ENCODE data around the gene NFKBIE. TPM values are rescaled to one million over a fixed set of nuclear protein-coding genes. Genes with fewer than 3 reads are reported as not detected.
A peak's percentile ranks its signal among the peaks of the same experiment; 100 is the strongest.

Gene NFKBIE
- total and polyA plus RNA-seq, 4 experiments from 2014 or later = 8.0 to 15.0 (median 10.5) TPM

DNA sequence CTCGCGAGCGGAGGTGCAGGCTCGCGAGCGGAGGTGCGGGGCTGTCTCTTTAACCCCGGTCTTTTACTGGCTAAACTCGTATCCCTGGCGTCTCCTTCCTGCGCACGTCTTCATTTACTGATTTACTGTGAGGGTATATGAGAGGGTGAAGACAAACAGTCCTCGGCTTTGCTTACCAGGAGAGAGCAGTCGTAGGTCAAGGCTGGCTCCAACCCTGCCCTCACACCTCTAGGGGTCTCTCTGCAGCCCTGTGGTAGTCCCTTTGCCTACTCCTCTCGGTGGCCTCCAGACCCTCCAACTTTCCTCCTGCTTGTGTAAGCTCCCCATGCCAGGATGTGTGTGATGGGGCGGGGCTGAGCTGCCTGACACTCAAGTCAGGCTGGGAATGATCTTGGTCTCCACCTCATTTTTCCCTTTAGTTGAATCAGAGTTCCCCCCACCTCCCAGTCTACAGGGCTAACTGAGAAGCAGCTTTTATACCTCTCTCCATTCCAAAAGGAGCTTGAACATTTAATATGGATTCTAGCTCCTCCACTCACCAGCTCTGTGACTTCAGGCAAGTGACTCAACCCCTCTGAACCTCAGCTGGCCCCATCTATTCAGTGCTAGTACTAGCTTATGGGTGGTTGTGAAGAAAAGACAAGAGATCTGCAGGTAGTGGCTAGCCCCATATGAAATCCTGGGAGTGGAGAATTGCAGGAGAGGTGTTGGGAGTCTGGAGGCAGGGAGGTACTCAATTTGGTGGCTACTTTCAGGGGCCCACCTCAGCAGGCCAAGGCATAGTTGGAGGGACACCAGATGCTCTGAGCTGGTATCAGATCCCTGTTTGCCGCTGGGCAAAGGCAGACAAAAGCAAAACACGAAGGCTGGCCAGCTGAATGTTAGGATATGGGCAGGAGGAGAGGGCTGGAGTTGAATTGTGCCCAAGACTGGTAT lies 41.1 kb downstream of the NFKBIE start:
- DNase-seq = peak in 1 of 5 donors; percentile 16
- Mint-ChIP-seq H3K36me3 (no peaks in the 10 kb centered on the region), H3K27ac (peak overlapping the region in 6 of 7 donors; percentile 37 to 79 (median 66)), H3K27me3 (peaks cover 0 to 2% of the 10 kb centered on the region in 2 donors), H3K4me1 (peaks cover 7 to 31% (median 19%) of the 10 kb centered on the region in 4 donors), H3K9me3 (no peaks in the 10 kb centered on the region), H3K4me3 (peak overlapping the region; percentile 82 to 87 (median 84))
- Histone ChIP-seq H3K9me3 (ENCODE audit: control insufficient read depth in 1 of 2, low read length in 2 of 2) (no peaks in the 10 kb centered on the region), H3K36me3 (ENCODE audit: insufficient read depth, low read length) (no peaks in the 10 kb centered on the region), H3K27me3 (ENCODE audit: insufficient read depth, low read length) (no peaks in the 10 kb centered on the region), H3K4me1 (ENCODE audit: insufficient read depth, low read length) (peaks cover 25% of the 10 kb centered on the region), H3K27ac (ENCODE audit: low read depth, low read length) (no peak overlapping the region), H3K4me3 (ENCODE audit: low read length in 2 of 2) (peak overlapping the region in 1 of 2 donors; percentile 69)
- CTCF ChIA-PET (ENCODE audit: partially characterized antibody) = interaction anchor here (0.9 to 6.8 kb wide), 7 partner anchors 11 to 44 kb away, joined by 3 to 84 read pairs (median 11); partner anchors contain the start of genes HSP90AB1 and SLC35B2
- intact Hi-C loops (cut with micrococcal nuclease) = no loop called here
- POLR2A ChIA-PET (ENCODE audit: partially characterized antibody) = interaction anchor here (0.9 to 5.3 kb wide), 6 partner anchors 13 to 163 kb away, joined by 3 to 72 read pairs (median 12); partner anchors contain the start of genes CDC5L, HSP90AB1 and SLC35B2

DNA sequence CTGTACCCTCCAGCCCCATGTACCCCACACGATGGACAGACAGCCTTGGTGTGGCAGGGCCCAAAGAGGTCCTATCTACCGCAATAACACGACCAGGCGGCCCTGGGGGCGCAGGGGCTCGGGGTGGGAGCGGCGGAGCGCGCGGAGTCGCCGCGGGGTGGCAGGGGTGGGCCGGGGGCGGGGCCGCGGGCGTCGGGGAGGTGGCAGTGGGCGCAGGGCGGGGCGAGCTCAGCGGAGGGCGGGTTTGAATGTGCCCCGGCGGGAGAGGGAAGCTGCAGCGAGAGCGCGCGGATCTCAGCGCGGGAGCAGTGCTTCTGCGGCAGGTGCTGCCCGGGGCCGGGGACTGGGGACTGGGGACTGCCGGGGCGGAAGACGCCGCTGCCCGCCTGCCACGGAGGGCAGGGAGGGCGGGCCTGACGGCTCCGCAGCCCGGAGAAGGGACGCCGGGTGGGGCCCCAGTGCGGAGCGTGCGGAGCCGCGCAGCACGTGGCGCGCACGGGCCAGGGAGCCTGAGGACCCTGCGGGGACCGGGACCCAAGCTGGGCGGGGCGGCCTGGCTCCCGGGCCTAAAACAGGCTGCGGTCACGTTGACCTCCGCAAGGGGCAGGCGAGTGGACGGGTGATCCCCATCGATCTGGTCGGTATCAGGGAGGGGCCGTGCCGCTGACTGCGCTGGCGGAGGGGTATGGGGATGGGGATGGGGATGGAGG lies 41.9 kb downstream of the NFKBIE start, which contains the start of gene SLC29A1:
TSS of gene SLC29A1 (plus strand) at position 277 of the 710 bp plus-strand sequence. CDS start 3,719 bp downstream, outside the sequence.
- H3K4me3 ChIP-seq (ENCODE audit: low read length in 2 of 2) = peak within 1 kb of the TSS in 1 of 2 donors; percentile 69
- no peaks in the 10 kb centered on the region for H3K27me3 ChIP-seq (ENCODE audit: insufficient read depth, low read length)
- H3K4me1 Mint-ChIP-seq = peaks cover 7 to 32% (median 20%) of the 10 kb centered on the region in 4 donors
- H3K36me3 Mint-ChIP-seq = no peaks in the 10 kb centered on the region
- H3K36me3 ChIP-seq (ENCODE audit: insufficient read depth, low read length) = no peaks in the 10 kb centered on the region
- ChIA-PET CTCF (ENCODE audit: partially characterized antibody) (interaction anchor here (0.9 to 6.8 kb wide), 8 partner anchors 12 to 118 kb away, joined by 3 to 84 read pairs (median 8); partner anchors contain the start of genes HSP90AB1 and SLC35B2), POLR2A (ENCODE audit: partially characterized antibody) (interaction anchor here (0.9 to 5.3 kb wide), 5 partner anchors 14 to 32 kb away, joined by 3 to 72 read pairs (median 16); partner anchors contain the start of genes HSP90AB1 and SLC35B2)
- H3K4me1 ChIP-seq (ENCODE audit: insufficient read depth, low read length) = peaks cover 29% of the 10 kb centered on the region
- no peaks in the 10 kb centered on the region for H3K9me3 Mint-ChIP-seq
- peak; percentile 76 to 83 (median 78) for DNase-seq
- intact Hi-C loops (cut with micrococcal nuclease) = loop anchor here (1.0 to 2.0 kb wide), 3 partner anchors 14 to 33 kb away; partner anchors contain the start of gene SLC35B2
- no peaks in the 10 kb centered on the region for H3K9me3 ChIP-seq (ENCODE audit: control insufficient read depth in 1 of 2, low read length in 2 of 2)
- H3K27me3 Mint-ChIP-seq = peaks cover 2 to 5% of the 10 kb centered on the region in 2 donors
- no peak within 1 kb of the TSS for H3K27ac ChIP-seq (ENCODE audit: low read depth, low read length)
- peak within 1 kb of the TSS; percentile 37 to 86 (median 70) for H3K27ac Mint-ChIP-seq
- peak within 1 kb of the TSS; percentile 82 to 93 (median 85) for H3K4me3 Mint-ChIP-seq

DNA sequence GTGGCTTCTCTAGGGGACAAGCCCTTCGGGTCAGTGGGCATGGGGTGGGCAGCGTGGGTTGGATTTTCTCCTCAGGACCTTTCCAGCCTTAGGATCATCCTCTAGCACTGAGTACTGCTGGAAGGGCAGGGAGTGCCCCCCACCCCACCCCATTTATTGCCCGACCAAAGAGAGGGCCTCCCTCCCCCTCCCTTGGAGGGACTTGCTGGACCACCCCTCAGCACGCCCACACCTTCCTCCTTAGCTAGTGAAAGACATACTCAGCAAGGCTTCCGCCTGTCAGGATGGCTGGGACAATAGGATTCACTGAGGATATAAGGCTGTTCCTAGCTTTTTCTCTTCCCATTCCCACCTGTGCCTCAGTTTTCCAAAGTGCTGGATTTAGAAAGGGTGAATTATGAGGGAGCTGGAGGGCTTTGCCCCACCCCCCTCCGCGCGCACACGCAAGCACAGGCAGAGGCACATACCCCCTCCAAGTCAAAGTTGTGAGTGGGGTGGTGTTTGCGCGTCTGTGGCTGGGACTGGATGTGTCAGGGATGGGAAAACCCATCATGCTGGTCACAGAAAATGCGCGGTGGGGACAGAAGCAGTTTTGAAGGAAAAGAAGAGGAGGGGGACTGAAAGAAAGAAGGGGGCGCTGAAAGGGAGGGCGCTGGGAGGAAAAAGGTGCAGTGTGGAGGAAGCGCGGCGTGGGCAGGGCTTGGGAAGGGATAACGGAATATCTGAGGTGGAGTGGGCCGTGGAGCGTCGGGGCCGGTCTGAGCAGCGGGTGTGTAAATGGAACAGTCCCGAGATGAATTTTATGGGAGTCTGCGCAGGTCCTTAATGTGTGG lies 42.6 kb downstream of the NFKBIE start:
- POLR2A ChIA-PET (ENCODE audit: partially characterized antibody) = interaction anchor here (2.5 to 5.3 kb wide), 4 partner anchors 14 to 33 kb away, joined by 9 to 72 read pairs (median 18); partner anchors contain the start of genes HSP90AB1 and SLC35B2
- DNase-seq = no peak
- peaks cover 2 to 7% of the 10 kb centered on the region in 2 donors for H3K27me3 Mint-ChIP-seq
- H3K4me3 ChIP-seq (ENCODE audit: low read length in 2 of 2) = peak overlapping the region in 1 of 2 donors; percentile 69
- H3K36me3 ChIP-seq (ENCODE audit: insufficient read depth, low read length) = no peaks in the 10 kb centered on the region
- H3K4me1 Mint-ChIP-seq = peaks cover 7 to 36% (median 21%) of the 10 kb centered on the region in 4 donors
- no peak overlapping the region for H3K27ac ChIP-seq (ENCODE audit: low read depth, low read length)
- H3K4me3 Mint-ChIP-seq = peak overlapping the region; percentile 58 to 93 (median 85)
- no peaks in the 10 kb centered on the region for H3K36me3 Mint-ChIP-seq
- H3K9me3 Mint-ChIP-seq = no peaks in the 10 kb centered on the region
- H3K27me3 ChIP-seq (ENCODE audit: insufficient read depth, low read length) = no peaks in the 10 kb centered on the region
- intact Hi-C loops (cut with micrococcal nuclease) = loop anchor here (1.0 to 2.0 kb wide), 3 partner anchors 15 to 34 kb away; partner anchors contain the start of gene SLC35B2
- peak overlapping the region in 6 of 7 donors; percentile 56 to 86 (median 66) for H3K27ac Mint-ChIP-seq
- no peaks in the 10 kb centered on the region for H3K9me3 ChIP-seq (ENCODE audit: control insufficient read depth in 1 of 2, low read length in 2 of 2)
- CTCF ChIA-PET (ENCODE audit: partially characterized antibody) = interaction anchor here (0.6 to 6.8 kb wide), 11 partner anchors 13 to 759 kb away, joined by 3 to 84 read pairs (median 4); partner anchors contain the start of gene HSP90AB1
- H3K4me1 ChIP-seq (ENCODE audit: insufficient read depth, low read length) = peaks cover 29% of the 10 kb centered on the region

- no peaks in the 10 kb centered on the region for H3K9me3 Mint-ChIP-seq
- H3K27me3 Mint-ChIP-seq = peaks cover 2 to 7% of the 10 kb centered on the region in 2 donors
- intact Hi-C loops (cut with micrococcal nuclease) = loop anchor here (1.0 to 2.0 kb wide), 3 partner anchors 35 to 116 kb away; partner anchors contain the start of genes NFKBIE and SLC35B2
- peak overlapping the region in 3 of 8 donors; percentile 29 to 68 (median 29) for H3K4me3 Mint-ChIP-seq
- ChIA-PET POLR2A (ENCODE audit: partially characterized antibody) (interaction anchor here (1.2 to 5.3 kb wide), 3 partner anchors 20 to 35 kb away, joined by 5 to 72 read pairs (median 9); partner anchors contain the start of genes HSP90AB1 and SLC35B2), CTCF (ENCODE audit: partially characterized antibody) (interaction anchor here (0.6 to 6.8 kb wide), 19 partner anchors 10 to 759 kb away, joined by 3 to 84 read pairs (median 3); partner anchors contain the start of gene HSP90AB1)
- peak overlapping the region in 2 of 7 donors; percentile 44 to 72 for H3K27ac Mint-ChIP-seq
- H3K27ac ChIP-seq (ENCODE audit: low read depth, low read length) = no peak overlapping the region
- H3K4me1 Mint-ChIP-seq = peaks cover 7 to 36% (median 21%) of the 10 kb centered on the region in 4 donors
- DNase-seq = no peak
- H3K9me3 ChIP-seq (ENCODE audit: control insufficient read depth in 1 of 2, low read length in 2 of 2) = no peaks in the 10 kb centered on the region
- H3K4me1 ChIP-seq (ENCODE audit: insufficient read depth, low read length) = peaks cover 29% of the 10 kb centered on the region
- H3K36me3 ChIP-seq (ENCODE audit: insufficient read depth, low read length) = no peaks in the 10 kb centered on the region
- H3K4me3 ChIP-seq (ENCODE audit: low read length in 2 of 2) = no peak overlapping the region
- no peaks in the 10 kb centered on the region for H3K27me3 ChIP-seq (ENCODE audit: insufficient read depth, low read length)
- H3K36me3 Mint-ChIP-seq = no peaks in the 10 kb centered on the region
These were observed 43.4 kb downstream of the NFKBIE start for GRCh38 chr6:44221961-44222335.

- H3K9me3 Mint-ChIP-seq = no peaks in the 10 kb centered on the region
- H3K9me3 ChIP-seq (ENCODE audit: control insufficient read depth in 1 of 2, low read length in 2 of 2) = no peaks in the 10 kb centered on the region
- intact Hi-C loops (cut with micrococcal nuclease) = loop anchor here (1.0 kb wide), 2 partner anchors 44 to 117 kb away; partner anchors contain the start of gene NFKBIE
- ChIA-PET CTCF (ENCODE audit: partially characterized antibody) (interaction anchor here (0.6 to 6.8 kb wide), 16 partner anchors 8 to 654 kb away, joined by 3 to 84 read pairs (median 3); partner anchors contain the start of gene HSP90AB1), POLR2A (ENCODE audit: partially characterized antibody) (interaction anchor here (1.2 to 5.3 kb wide), 3 partner anchors 21 to 36 kb away, joined by 5 to 72 read pairs (median 9); partner anchors contain the start of genes HSP90AB1 and SLC35B2)
- H3K36me3 ChIP-seq (ENCODE audit: insufficient read depth, low read length) = no peaks in the 10 kb centered on the region
- H3K27me3 ChIP-seq (ENCODE audit: insufficient read depth, low read length) = no peaks in the 10 kb centered on the region
- H3K27ac Mint-ChIP-seq = peak overlapping the region in 4 of 7 donors; percentile 44 to 72 (median 56)
- peak; percentile 72 to 80 (median 74) for DNase-seq
- H3K4me3 Mint-ChIP-seq = peak overlapping the region in 4 of 8 donors; percentile 15 to 68 (median 29)
- peaks cover 7 to 36% (median 21%) of the 10 kb centered on the region in 4 donors for H3K4me1 Mint-ChIP-seq
- H3K27ac ChIP-seq (ENCODE audit: low read depth, low read length) = no peak overlapping the region
- H3K4me1 ChIP-seq (ENCODE audit: insufficient read depth, low read length) = peaks cover 29% of the 10 kb centered on the region
- H3K4me3 ChIP-seq (ENCODE audit: low read length in 2 of 2) = no peak overlapping the region
- H3K36me3 Mint-ChIP-seq = no peaks in the 10 kb centered on the region
- H3K27me3 Mint-ChIP-seq = peaks cover 2 to 7% of the 10 kb centered on the region in 2 donors
These were observed 43.9 kb downstream of the NFKBIE start for GRCh38 chr6:44221291-44221960.

Measured in CD4-positive, alpha-beta memory T cell (primary cell).